ENCODE data around the gene AATK.

The AATK gene

DNA sequence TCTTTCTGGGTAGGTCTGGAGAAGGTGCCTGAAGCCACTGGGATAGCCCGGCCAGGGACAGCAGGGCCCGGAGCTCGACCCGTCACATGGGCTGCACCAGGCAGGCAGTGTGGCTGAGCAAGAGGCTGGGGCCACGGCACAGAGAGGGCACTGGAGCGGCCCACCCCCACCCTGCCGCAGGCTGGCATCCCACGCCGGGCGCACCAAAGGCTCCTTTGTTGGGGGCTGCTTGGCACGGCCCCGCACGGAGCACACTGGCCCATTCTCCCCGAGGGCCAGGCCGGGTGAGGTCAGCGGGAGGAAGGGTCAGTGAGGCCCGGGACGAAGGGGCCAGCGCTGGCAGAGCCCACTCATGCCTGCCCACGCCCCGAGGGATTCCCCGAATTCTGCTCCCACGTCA lies 37.2 kb downstream of the AATK start:
- no peak for DNase-seq (ENCODE audit: low spot score)

- no peak for DNase-seq (ENCODE audit: low spot score)
These were observed 37.7 kb downstream of the AATK start for GRCh38 chr17:81128338-81128737.

DNA sequence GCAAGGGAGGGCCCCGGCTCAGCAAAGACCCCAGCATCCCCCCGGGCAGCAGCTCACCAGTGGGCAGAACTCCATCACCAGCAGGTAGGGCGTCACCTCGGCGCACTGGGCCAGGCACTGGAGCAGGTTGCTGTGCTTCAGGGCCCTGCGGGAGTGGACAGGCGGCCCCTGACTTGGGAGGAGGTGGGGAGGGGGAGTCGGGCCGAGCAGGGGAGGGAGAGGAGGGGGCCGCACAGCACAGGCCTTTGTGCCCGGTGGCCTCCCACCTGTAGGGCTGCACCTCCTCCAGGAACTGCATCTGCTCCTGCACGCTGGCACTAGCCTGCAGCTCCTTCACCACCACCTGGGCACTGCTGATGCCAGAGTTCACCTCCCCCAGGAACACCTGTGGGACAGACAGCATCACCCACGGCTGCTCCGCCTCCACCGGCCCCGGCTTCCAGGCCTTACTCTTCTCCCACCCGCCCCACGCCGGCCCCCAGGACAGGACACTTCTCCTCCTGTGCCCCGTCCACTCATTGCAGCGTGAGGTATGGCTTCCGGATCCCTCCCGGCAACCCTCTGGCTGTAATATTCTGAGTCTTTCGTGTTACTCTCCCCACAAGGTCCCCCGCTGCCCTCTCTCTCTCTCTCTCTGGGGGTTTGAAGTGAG lies 38.4 kb downstream of the AATK start:
- DNase-seq (ENCODE audit: low spot score): no peak

DNA sequence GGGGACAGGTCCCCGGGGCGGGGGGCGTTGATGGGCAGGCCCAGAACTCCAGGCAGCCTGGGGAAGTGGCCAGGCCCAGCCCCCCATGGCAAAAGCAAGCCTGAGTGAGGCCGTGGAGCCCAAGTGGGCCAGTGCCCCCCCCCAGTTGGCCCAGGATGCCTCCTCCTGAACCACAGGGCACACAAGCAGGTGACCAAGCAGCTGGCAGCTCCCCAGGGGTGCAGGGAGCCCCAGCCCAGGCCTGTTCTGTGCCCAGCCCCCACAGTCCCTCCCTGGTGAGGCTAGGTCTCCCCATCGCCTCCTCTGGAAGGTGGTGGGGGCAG lies 38.9 kb downstream of the AATK start:
- no peak for DNase-seq (ENCODE audit: low spot score)

DNA sequence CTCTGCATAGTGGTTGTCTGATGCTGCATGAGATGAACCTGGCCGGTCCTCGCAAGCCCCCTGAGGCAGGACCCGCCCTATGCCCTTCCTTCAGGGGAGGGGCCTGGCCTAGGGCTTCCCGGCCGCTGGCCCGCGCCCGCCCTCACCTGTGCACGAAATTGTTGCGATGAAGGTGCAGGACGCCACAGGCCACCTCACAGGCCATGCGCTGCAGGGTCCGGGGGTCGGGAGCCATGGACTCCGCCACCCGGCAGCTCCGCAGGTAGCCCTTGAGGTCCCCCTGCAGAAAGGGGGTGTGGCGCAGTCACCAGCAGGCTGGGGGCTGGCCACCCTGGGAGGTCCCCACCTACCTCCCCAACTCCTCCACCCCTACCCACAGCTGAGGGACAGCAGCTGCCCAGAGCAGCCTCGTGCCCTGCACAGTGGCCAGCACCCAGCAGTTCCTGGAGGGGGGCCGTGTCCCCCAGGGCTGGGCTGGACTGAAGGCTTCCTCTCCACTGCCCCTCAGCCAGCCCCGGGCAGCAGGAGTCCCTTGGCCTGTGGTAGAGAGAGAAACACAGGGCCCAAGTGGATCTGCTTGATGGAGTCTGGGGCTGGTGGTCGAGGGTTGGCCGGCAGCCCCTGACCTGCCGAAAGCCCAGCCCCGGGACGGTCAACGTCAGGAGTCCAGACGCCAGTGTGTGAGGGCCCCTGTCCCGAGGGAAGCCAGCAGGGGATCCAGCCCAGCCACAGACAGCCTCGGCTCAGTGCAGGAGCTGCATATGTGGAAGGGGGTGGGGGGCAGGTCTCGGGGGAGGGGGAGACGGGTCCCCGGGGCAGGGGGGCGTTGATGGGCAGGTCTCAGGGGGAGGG lies 39.5 kb downstream of the AATK start:
- no peak for DNase-seq (ENCODE audit: low spot score)

DNA sequence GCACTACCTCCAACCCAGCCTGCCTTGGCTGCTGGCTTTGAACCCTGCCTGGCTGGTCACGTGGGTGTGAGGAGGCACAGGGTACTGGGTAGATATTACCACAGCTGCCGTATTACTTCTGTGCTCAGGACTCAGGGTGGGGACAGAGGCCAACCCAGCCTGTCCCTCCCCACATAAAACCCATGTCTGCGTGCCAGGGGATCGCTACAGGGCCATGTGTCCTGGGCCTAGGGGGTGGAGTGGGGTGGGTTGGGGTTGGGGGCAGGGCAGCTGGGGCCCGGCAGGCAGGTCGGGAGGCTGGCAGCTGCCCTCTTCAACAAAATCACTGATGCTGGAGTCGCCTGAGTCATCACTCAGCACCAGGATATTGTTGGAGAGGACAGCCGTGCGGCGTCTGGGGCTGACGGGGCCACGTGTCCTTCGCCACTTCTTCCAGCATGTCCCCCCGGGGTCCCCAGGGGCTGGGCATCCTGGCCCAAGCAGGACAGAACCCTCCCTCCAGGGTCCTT lies 40.4 kb downstream of the AATK start:
- no peak for DNase-seq (ENCODE audit: low spot score)

- no peak for DNase-seq (ENCODE audit: low spot score)
These were observed 41.6 kb downstream of the AATK start for GRCh38 chr17:81124377-81124776.

DNA sequence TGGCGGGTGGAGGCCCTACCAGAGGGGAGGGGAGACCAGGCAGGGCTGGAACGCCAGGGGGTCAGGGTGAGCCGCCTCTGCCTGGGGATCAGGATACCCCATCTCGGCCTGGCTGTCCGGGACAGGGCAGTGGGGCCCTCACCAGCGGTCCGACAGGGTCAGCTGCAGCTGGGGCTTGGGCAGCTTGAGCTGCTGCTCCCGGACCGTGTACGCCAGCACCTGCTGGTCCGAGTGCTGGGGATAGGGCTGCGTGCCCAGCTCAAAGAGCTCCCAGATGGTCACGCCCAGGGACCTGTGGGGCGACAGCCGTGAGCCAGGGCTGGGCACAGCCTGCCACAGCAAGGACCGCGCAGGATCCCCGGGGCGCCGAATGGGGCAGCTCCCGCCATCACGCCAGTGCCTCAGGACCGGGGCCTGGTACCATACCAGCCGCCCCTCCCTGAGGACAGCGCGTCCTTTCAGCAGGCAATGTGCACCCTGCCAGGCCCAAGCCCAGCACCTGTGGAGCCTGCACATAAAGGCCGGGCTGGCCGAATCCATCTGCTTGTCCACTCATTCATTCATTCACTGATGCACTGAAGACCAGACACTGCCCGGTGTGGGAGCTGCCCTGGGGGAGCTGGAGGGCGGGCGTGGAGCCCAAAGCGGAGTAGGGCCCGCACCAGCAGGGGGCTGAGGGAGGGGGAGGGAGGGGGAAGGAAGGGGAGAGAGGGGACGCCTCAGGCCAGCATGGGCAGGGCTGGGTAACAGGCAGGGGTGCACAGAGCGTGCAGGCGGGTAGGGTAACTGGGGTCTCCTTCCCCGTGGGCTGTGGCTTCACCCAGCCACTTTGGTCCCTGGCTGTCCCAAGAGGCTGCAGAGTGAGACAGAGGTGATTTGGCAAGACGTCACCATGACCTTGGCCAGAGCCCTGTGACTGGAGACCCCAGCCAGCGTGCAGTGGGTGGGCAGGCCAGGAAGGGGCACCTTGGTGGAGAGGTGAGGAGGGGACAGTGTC lies 42.7 kb downstream of the AATK start:
- no peak for DNase-seq (ENCODE audit: low spot score)

- no peak for DNase-seq (ENCODE audit: low spot score)
These were observed 43.9 kb downstream of the AATK start for GRCh38 chr17:81121841-81122733.

GRCh38 chr17:81120695-81121621 lies 45.1 kb downstream of the AATK start:
- no peak for DNase-seq (ENCODE audit: low spot score)

- DNase-seq (ENCODE audit: low spot score): no peak
These were observed 45.9 kb downstream of the AATK start for GRCh38 chr17:81120149-81120484.

DNA sequence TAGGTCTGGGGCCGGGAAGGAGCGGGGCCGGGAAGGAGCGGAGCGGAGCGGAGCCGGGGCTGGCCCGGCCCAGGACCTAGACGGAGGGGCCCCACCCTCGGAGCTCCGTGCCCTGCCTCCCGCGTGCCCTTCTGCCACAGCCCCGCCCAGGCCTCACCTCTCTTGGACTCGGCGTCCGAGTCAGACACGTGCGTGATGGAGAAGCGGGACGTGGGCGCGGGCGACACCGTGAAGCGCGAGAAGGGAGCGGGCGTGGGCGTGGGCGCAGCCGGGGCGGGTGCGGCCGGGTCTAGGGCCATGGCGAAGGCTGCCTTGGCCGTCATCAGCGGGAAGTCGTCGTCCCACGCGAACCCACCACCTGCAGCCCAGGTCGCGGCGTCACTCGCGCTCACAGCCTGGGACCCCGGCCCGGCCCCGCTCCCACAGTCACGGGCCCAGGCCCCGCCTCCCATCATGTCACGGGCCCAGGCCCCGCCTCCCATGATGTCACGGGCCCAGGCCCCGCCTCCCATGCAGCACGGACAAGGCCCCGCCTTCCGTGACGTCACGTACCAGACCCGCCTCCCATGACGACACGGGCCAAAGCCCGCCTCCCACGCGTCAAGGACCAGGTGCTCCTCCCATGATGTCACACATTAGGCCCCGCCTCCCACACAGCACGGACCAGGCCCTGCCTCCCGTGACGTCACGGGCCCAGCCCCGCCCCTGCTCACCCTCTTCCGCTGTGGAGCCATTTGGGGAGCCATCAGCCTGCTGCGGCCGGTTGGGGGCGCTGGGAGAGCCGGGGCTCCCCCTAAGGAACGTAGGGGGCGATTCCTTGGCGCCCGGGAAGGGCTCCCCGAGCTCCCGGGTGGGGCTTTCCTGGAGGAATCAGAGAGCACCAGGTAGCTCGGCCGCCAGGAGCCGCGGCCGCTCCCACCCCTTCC lies 46.5 kb downstream of the AATK start:
- DNase-seq (ENCODE audit: low spot score): peak; percentile 80

- DNase-seq (ENCODE audit: low spot score): no peak
These were observed 47.5 kb downstream of the AATK start for GRCh38 chr17:81118308-81119221.

DNA sequence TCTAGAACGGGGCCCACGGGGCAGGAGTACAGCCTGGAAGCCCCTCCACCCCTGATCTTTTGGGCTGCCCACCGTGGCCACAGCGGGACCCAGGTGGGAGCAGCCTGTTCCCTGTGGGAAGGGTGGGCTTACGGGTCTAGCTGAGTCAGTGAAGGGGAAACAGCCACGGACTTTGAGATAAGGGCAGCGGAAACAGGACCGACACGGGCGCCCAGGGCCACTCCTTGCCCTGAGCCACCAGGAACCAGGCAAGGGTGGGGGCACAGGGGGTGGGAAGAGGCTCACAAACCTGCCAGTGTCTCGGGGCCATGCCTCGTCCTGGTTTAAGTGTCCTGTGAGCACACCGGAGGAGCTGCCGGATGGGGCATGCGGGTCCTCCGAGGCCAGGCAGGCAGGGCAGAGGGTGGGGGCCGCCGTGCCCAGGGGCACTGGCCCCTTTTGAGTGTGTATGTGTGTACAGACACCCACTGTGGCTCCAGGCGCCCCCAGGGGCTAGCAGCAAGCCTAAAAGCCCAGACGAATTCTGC lies 48.3 kb downstream of the AATK start:
- DNase-seq (ENCODE audit: low spot score): no peak

- DNase-seq (ENCODE audit: low spot score): no peak
These were observed 49.3 kb downstream of the AATK start for GRCh38 chr17:81116704-81117103.

DNA sequence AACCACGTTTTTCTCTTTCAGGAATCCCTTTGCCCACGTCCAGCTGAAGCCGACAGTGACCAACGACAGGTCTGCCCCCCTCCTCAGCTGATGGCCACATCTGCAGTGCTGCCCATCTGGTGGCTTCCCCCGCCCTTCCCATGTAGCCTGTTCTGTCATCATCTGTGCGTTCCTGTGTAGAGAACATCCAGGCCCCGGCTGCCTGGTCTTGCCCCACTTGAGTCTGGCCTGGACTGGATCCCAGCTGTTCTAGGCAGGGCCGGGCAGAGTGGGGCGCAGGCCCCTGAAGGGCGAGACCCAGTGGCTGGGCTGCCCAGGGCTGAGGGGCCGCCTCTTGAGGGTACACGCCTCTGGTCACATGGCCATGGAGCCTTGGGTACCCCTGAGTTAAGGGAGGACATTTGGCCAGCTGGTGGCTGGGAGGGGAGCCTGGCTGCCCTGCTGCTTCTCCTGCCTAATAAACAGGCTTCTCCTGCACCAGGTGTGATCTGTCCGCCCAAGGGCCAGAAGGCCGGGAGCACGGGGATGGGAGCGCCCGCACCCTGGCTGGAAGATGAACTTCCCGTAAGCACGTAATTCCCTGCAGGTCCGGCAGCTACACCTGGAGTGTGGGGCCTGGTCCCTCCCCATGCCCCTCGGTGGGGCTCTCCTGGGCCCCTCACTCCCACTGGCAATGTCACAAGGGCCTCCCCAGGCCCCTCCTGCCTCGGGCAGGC lies 50.1 kb downstream of the AATK start:
- DNase-seq (ENCODE audit: low spot score): no peak

- DNase-seq (ENCODE audit: low spot score): no peak
These were observed 50.8 kb downstream of the AATK start for GRCh38 chr17:81115219-81115618.

All from CD4-positive, alpha-beta T cell treated with Interleukin-2 at 100 ng/mL for 4 hours (primary cell).